ENCODE measurements around the gene ZFR.
"Not testable (repeated sequence)": the region's sequence is repeated elsewhere in the genome, so short reads cannot be mapped to it uniquely, and the experiment has no call there.

The ZFR gene

DNA sequence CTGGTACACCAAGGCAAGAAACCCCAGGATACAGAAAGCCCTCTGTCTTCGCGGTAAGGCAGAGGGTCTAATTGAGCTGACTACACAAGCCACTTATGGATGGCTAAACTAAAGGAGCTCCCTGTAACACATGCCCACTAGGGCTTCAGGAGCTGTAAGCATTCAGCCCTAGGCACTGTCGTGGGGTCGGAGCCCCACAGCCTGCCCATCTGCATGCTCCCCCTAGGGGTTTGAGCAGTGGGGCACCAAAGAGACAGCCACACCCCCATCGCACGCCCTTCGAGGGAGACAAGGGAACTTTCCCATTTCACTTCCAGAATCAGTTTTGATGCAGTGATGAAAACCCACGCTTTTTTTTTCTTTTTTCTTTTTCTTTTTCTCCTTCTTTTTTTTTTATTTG lies 120.8 kb downstream of the ZFR start:
- DNase-seq (ENCODE audit: low read depth in 3 of 3), result no peak

DNA sequence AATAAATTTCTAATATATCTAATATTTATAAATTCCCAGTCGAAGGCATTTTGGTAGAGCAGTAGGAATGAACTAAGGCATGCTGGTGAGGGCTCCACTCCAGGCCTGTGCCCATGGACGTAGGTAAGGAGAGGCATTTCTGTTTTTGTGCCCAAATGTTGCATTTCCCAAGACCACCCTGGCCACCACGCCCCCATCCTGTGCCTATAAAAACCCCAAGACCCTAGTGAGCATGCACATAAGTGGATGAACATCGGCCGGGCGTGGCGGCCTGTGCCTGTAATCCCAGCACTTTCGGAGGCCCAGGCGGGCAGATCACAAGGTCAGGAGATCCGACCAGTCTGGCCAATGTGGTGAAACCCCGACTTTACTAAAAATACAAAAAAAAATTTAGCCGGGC lies 121.7 kb downstream of the ZFR start:
- DNase-seq (ENCODE audit: low read depth in 3 of 3), result no peak

DNA sequence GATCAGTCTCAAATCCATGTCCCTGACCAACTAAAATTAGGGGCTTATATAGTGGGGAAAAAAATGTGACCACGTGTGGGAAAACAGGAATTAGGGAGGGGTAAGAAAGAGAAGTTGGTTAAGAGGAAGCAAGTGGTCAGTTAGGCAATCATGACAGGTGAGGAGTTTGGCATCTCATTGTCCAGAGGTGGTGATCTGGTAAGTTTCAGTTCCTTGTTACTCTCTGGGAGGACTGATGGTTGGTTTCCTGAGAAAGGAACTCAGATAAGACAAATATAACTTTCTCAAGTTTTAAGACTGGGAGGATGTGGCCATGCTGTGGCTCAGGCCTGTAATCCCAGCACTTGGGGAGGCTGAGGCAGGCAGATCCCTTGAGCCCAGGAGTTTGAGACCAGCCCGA lies 122.8 kb downstream of the ZFR start:
- DNase-seq (ENCODE audit: low read depth in 3 of 3), result not testable (repeated sequence)

DNA sequence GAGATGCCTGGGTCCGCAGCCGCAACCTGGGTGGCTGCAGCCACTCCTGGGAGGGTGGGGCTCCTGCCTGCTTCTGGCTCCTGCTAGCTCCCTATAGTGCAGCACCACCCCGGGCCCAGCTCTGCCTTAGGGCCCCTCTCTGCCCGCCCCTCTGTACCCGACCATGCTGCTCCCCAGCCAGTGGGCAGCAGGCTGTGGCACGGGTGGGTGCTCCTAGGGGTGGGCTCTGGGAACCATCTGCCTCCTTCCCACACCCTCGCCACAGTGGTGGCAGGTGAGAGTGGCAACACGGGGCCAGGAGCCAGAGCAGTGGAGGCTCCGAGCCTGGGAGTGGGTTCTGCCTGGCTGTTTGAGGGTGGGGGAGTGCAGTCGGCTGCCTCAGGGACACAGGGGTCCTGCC lies 124.0 kb downstream of the ZFR start:
- DNase-seq (ENCODE audit: low read depth in 3 of 3), result no peak

DNA sequence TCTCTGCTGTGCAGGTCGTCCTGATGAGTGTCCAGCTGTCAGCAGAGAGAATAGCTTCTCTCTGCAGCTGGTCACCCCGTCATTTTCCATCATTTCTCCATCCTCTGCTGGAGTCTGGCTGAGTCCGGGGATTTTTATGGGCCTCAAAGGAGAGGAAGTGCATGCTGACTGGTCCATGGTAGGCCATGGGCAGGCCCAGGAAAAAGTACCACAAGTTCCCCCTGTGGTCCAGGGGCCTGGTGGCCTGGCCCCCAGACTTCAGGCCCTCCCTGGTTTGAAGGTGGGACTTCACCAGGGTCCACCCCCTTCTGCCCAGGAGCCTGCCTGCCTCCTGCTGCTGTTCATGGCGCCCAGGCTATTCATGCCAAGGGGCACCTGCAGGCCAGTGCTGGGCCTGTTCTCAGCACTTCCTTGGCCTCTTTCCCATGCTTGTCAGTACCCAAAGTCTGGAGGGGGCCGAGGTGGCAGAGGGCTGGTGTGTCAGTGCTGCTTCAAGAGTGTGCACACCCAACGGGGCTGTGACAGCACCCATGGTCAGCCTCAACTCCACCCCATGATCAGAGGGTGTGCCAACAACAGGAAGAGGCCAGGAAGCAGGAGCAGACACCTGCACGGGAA lies 124.5 kb downstream of the ZFR start:
- DNase-seq (ENCODE audit: low read depth in 3 of 3), result no peak

DNA sequence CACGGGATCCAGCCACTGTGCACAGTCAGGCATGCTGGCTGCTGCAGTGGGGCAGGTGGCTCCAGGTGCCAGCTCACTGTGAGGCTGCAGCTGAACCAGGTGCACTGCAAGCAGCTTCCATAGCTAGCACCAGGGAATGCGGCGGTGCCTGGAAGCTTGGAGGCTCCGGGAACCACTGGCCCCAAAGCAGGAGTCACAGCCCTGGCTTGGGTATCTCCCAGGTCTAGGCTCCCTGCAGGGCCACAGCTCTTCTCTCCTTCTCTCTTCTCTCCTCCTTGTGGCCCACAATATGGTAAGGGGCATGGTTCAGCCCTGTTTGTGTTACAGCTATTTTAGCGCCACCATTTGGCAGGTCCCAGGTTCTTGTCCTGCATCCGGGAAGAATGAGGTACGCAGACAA lies 125.1 kb downstream of the ZFR start:
- DNase-seq (ENCODE audit: low read depth in 3 of 3), result no peak

DNA sequence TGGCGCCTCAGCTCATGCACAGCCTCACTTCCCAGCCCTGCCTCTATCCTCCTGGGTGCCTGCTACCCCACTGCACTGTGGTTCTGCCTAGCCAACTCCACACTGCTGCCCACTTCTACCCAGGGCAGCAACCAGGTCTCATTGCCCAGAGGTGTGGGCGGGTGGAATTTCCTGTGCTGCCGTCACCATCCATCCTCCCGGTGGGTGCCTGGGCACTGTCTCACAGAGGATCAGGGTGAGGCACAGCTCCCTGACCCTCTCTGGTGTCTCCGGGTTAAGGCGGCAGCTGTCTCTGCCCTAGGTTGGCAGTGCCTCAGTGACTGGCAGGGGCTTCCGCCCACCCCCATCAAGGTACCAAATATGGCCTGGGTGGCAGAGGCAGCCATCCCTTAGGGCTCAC lies 127.5 kb downstream of the ZFR start:
- DNase-seq (ENCODE audit: low read depth in 3 of 3), result no peak

DNA sequence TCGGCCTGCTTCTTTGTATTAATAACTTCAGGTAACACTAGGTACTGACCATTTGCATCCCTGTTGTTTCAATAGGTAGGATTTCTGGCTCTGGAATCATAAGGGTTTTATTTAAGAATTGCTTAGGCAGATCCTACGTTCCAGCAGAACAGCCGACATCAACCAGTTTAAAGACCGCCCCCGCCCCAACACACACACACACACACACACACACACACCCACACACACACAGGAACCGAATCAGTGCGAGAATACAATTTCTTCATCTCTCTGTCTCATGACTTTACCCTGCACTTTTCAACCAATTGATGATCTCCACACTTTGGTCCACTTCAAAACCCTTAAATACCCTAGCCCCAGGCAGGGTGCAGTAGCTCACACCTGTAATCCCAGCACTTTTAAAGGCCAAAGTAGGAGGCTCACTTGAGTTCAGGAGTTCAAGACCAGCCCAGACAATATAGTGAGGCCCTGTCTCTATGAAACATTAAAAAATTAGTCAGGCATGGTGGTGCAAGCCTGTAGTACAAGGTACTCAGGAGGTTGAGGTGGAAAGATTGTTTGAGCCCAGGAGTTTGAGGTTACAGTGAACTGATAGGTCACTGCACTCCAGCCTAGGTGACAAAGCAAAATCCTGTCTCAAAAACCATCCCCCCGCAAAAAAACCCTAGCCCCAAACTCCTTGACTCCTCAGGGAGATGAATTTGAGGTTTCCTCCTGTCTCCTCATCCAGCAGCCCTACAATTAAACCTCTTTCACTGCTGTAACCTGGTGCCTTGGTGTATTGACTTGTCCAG lies 129.1 kb downstream of the ZFR start:
- no peak for DNase-seq (ENCODE audit: low read depth in 3 of 3)

DNA sequence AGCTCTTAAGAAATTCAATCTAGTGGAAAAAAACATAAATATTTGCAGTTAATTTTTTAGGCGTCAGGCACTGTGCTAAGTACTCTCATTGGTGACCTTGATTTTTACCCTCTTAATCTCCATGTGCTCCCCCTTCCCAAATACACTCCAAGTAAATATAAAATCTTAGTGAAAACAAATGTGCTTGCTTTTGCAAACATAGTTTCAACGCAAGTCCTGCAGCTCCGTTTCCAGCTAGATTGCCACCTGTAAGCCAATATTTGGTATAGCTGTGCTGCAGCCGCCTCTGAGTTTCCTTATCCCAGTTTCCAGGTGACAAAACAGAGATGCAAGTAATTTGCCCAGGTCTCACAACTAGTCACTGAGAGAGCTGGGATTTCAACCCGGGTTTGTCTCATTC lies 129.9 kb downstream of the ZFR start:
- DNase-seq (ENCODE audit: low read depth in 3 of 3), result no peak

DNA sequence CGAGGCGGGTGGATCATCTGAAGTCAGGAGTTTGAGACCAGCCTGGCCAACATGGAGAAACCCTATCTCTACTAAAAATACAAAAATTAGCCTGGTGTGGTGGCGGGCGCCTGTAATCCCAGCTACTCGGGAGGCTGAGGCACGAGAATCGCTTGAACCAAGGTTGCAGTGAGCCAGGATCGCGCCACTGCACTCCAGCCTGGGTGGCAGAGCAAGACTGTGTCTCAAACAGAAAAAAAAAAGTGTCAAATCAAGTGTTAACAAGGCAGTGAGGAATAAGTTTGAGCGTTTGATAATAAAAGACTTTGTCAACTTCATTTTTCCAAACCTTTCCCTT lies 130.4 kb downstream of the ZFR start:
- DNase-seq (ENCODE audit: low read depth in 3 of 3), result not testable (repeated sequence)

DNA sequence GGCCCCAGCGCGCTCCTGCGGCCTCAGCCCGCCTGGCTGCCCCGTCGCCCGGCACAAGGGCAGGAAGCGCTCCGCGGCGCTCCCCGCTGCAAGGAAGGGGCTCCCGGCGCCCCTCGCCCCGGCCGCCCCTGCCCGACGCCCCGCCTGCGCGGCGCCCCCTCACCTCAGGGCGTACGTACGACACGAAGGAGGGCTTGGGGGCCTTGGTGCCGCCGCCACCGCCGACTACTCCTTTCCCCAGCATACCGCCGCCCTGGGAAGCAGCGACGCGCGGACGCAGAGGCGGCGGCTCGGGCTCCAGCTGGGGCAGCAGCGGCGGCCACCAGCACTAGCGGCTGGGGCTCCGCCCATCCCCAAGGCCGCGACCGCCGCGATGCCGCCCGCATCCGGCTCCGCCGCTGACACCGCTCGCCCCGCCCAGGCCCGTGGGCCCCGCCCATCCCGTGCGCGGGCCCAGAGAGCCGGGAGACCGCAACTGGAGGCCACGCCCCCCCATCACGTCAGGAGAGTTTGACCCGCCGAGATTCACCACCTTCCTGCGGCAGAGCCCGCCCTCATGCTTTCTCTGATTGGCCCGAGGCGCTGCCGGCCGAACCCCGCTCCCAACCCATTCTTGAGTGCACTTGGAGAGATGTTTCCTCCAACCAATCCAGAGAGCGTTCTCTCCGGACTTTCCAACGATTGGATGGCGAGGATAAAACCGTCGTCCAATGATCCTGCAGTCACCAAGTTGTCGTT lies 131.8 kb downstream of the ZFR start, which contains the start of gene MTMR12:
Gene MTMR12, minus strand, starts transcription at position 345 of the 738 bp plus-strand sequence. Its CDS starts 101 bp downstream, at position 244.
- DNase-seq (ENCODE audit: low read depth in 3 of 3), result peak; percentile 99 to 100 (median 99)

DNA sequence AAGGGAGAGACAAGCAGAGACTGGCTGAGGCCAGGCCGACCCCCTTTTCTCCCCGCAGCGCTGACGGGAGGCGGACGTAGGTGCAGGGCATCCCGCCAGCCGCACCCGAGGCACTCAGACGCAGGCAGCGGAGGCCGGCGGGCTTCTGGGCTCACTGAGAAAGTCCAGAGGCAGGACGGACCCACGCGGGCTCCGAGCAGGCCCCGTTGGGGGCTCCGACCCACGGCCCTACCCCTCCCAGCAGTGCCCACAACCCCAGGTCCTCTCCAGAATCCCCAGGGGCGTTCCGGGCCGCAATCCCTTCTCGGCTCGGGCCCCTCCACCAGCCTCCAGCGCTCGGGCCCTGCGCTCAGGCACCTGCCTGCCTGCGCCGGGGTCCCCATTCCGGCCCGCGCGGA lies 132.3 kb downstream of the ZFR start:
- peak in 2 of 3 experiments; percentile 9 to 50 for DNase-seq (ENCODE audit: low read depth in 3 of 3)

DNA sequence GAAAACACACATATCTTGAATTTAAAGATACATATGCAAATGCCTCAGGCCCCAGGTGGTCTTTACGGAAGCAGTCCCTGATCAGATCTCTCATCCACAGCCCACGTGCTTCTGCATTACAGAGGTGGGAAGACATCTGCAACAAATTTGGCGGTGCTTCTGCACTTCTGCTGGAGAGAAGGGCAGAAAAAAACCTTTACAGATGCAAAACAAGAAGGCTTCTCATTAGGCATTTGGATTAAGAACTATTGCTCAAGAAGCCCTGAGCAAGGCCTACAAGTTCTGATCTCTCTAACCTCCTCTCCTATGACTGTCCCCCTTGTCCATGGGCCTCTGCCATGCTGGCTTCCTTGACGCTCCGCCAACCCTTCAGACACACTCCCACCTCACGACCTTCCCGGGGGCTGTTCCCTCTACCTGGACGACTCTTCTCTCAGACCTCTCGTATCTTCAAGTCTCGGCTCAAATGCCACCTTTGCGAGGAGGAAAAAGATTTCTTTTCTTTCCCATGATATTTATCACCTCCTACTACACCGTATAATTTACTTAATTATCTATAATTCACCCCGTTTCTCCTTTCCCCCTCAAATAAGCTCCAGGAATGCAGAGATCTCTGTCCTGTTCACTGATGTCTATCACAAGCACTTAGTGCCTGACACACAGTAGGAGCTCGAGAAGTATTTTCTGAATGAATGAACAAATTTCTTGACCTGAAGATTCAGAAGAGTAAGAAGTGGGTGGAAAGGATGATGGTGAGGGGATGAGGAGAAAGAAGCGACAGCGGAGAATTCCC lies 132.9 kb downstream of the ZFR start:
- no peak for DNase-seq (ENCODE audit: low read depth in 3 of 3)

DNA sequence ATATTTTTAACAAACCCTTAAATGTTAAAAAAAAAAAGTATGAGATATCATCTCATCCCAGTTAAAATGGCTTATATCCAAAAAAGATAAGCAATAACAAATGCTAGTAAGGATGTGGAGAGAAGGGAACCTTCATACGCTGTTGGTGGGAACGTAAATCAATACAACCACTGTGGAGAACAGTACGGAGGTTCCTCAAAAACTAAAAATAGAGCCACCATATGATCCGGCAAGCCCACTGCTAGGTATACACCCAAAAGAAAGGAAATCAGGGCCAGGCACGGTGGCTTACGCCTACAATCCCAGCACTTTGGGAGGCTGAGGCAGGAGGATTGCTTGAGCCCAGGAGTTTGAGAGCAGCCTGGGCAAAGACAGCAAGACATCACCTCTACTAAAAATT lies 134.8 kb downstream of the ZFR start:
- no peak for DNase-seq (ENCODE audit: low read depth in 3 of 3)

DNA sequence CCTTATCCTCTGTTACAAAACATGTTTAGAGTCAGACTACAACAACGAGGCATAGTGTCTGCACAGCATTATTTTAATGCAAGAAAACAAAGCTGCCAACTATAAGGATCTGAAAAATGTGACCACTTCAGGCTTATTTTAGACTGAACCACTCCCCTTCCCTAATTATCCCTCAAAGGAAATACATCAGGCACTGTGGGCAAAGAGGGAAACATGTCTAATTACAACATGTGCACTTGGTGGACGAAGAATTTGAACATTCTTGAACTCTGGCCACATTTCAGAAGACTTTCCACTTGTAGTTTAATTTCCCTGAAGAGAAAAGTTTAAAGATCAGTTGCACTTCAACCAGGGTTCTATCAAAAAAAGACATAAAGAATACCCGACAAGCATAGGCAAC lies 135.6 kb downstream of the ZFR start:
- no peak for DNase-seq (ENCODE audit: low read depth in 3 of 3)

DNA sequence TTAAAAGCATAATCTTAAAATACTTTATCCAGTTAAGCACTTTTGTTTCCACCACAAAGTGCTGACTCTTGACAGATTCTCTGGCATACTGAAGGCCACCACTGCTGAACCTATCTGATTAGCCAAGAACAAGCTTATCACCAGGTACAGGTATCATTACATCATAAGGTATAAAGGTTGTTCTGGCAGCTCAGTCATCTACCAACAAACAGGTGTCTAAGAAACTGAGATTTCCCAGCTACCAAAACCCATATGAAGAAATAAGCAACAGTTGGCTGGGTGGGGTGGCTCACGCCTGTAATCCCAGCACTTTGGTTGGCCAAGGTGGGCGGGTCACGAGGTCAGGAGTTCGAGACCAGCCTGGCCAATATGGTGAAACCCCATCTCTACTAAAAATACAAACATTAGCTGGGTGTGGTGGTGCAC lies 136.8 kb downstream of the ZFR start:
- no peak for DNase-seq (ENCODE audit: low read depth in 3 of 3)

DNA sequence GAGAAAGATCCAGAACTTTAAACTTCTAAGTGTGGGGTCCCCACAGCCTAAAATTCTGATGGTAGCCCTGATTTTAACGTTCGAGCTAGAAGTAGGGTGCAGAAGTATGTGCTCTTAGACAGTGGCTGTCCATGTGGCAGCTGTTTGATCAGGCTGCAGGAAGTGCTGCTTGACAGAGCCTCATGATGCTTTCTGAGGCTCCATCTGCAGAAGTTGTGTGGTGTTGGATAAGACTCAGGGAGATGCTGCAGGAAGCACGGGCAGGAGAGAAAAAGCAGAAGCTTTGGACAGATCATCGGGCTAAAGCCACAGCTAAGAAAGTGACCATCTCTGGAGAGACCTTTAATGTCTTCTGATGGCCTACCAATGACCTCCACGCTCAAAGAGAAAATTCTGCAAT lies 139.9 kb downstream of the ZFR start:
- no peak for DNase-seq (ENCODE audit: low read depth in 3 of 3)
